HG03520 (cell line): ENCODE measurements around the gene VPREB1.
"Not testable (repeated sequence)": the region's sequence is repeated elsewhere in the genome, so short reads cannot be mapped to it uniquely, and the experiment has no call there.

Source experiments
- ATAC-seq: cut with Tn5 transposase; IDR thresholded peaks from one replicate; pipeline ENCODE4 v1.9.1; 2021; ENCODE audit warnings: mild to moderate bottlenecking, moderate library complexity; ENCODE audit not compliant: unreplicated experiment

The VPREB1 gene

GRCh38 chr22:22244316-22245250, at the start of gene VPREB1:
Gene VPREB1 (plus strand): TSS chr22:22244786. CDS start chr22:22244814, 28 bp downstream.
- ATAC-seq, result no peak

GRCh38 chr22:22194931-22195264, 49.7 kb upstream of the VPREB1 start:
- no peak for ATAC-seq

DNA sequence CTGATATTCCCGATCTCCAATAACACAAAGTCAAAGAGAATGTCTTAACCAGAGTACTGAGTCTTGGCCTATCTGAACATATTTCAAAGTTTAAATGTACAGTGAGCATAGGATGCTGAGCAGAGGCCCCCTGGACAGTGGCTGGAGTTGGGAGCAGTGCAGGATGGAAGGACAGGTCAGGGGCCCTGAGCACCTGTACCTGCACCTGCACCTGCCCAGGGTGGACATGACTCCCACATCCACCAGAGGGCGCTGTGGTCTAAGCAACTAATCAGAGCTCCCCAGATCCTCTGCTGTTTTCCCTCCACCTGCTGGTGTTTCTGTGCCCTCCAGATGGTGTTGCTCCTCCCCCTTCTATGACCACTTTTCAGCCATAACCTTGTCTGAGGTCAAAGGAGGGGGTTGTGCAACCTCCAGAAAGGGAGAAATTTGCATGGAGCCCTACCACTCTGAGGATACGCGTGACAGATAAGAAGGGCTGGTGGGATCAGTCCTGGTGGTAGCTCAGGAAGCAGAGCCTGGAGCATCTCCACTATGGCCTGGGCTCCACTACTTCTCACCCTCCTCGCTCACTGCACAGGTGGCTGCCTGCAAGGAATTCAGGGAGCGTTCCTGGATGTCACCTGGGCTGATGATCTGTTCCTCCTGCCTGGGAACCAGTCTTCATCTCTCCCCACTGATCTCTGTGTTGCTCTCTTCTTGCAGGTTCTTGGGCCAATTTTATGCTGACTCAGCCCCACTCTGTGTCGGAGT, 49.1 kb upstream of the VPREB1 start:
- ATAC-seq, result peak; percentile 75

- peak; percentile 76 for ATAC-seq
Observed at GRCh38 chr22:22196018-22196533, 48.5 kb upstream of the VPREB1 start.

GRCh38 chr22:22196833-22197477, 47.6 kb upstream of the VPREB1 start:
- no peak for ATAC-seq

DNA sequence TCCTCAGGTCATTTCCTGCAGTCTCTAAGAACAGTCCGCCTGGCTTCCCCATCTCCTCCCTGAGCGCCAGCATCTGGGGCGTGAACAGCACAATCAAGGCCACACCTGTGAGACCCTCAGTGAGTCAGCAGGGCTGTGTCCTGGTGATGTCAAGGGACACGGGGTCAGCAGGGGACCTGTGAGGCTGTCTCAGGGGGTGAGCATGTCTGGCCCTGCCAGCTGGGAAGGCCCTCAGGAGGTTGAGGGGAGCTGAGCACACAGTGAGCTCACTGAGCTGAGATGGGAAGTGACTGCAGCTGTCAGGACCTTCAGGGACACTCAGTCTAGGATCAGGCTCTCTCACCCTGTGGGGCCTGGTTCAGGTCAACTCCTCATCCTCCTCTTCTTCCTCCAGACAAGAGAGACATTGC, 46.6 kb upstream of the VPREB1 start:
- no peak for ATAC-seq

GRCh38 chr22:22198751-22199150, 45.8 kb upstream of the VPREB1 start:
- ATAC-seq, result no peak

DNA sequence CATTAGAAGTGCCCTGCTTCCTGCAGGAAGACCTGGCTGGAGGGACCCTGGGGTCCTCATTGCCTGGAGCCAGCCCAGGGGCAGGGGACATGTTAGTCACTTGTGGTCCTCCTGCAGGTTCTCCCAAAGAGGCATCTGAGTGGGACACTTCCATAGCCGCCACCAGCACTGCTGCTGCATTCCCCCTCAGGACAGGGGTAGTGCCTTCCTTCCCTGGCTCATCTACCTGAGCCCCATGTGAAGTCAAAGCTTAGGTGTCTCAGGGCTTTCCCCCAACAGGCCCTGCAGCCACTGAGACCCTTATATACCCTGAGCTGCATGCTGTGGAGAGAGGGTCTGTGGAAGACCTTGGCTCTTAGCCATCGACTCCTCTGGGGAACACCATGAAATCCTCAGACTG, 45.0 kb upstream of the VPREB1 start:
- no peak for ATAC-seq

- no peak for ATAC-seq
Observed at GRCh38 chr22:22200569-22201184, 43.9 kb upstream of the VPREB1 start.

DNA sequence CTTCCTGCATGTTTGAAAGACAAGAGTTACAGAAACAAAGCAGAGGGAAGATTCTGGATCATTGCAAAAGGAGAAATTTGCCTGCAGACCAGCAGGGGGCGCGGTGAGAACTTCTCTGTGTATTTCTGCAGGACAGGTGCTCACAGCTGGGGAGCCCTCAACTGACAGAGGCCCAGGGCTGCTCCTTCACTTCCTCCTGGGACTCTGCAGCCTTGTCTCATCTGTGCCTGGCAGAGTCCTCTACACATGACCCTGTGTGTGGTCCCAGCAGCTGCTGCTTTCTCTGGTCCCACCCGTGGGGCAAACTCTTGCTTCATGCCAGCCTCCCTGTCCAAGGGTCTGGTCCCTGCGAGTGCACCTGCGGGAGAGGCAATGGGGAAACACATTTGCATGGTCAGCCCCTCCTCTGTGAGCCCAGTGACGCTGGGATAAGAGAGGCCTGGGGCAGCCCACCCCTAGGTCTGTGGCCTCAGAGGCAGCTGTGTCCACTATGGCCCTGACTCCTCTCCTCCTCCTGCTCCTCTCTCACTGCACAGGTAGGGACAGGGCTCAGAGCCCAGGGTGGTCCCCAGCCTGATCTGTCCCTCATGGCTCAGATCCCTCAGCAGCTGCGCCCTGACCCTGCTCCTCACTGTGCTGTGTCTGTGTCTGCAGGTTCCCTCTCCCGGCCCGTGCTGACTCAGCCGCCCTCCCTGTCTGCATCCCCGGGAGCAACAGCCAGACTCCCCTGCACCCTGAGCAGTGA, 43.2 kb upstream of the VPREB1 start:
- ATAC-seq, result no peak

- no peak for ATAC-seq
Observed at GRCh38 chr22:22201930-22202343, 42.6 kb upstream of the VPREB1 start.

DNA sequence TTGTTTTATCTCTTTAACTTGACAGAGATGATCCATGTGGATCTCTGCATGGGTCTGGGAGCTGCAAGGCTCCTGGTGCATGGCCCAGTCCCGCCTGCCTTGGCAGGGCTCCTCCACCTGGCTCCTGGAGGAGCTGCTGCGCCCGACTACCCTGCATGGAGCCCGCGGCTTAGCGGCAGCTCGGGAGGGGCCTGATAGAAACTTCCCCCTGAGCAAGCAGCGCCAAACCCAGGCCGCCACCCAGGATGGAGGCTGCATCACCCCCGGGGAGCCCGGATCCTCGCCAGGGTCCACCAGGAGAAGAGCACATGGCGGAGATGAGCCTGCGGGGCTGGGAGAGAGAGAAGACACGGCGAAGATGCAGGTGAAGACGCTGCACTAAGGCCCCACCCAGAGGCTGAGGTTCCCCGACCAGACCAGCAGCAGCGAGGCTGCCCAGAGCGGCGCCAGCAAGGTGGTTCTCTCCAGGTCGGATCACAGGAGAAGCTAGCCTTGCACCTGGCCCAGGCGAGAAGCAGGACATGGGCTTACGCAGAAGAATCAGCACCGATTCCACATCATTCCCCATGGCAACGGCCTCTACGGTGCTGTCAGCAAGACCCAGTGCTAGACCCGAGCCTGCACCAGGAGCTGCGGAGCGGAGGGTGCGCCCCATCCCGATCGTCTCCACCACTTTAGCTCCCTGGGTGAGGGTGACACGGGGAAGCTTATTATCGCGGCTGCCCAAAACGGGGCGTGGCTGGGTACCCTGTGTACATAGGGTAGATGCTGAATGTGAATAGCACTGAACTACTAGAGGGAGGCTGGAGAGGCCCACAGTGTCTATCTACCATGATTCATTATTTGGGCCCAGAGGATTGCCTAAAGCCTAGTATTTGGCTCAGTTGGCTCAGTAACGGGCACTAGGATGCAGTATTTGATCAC, 41.3 kb upstream of the VPREB1 start:
- ATAC-seq, result no peak

GRCh38 chr22:22207845-22208564, 36.6 kb upstream of the VPREB1 start:
- peak; percentile 68 for ATAC-seq

GRCh38 chr22:22208652-22209051, 35.9 kb upstream of the VPREB1 start:
- ATAC-seq, result no peak

GRCh38 chr22:22209080-22209640, 35.4 kb upstream of the VPREB1 start:
- ATAC-seq, result not testable (repeated sequence)

GRCh38 chr22:22210375-22210774, 34.2 kb upstream of the VPREB1 start:
- no peak for ATAC-seq

- no peak for ATAC-seq
Observed at GRCh38 chr22:22210889-22211833, 33.4 kb upstream of the VPREB1 start.
